ENCODE measurements around the gene APOBEC3C.
"Not testable (repeated sequence)": the region's sequence is repeated elsewhere in the genome, so short reads cannot be mapped to it uniquely, and the experiment has no call there.

The APOBEC3C gene

DNA sequence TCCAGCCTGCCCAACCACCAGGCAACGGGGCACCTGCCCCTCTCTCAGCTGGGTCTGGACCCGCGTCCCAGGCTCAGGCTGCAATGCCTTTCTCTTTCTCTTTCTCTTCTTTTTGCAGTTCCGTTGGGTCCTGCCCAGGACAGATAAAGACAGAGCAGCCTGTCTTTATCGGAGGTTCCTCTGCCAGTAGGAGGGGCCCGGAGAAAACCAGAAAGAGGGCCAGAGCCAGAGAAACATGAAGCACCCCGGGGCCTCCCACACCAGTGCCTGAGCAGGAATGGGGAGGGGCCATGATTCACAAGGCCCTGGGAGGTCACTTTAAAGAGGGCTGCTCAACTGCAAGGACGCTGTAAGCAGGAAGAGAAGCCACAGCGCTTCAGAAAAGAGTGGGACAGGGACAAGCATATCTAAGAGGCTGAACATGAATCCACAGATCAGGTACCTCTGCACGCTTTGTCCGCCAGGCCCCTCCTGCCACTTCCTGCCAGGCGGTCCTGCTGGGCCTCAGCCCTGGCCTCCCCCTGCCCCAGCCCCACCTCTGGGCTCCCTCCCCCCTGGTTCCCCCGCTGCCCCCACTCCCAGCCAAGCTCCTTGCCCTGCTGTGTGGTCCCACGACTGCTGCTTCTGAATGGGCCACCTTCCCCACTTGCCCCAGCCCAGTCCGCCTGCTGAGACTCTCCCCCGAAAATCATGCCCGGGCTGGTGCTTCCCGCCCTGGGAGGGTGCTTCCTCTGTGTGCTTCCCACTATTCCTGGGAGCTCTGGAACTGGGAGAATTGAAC is at the start of gene APOBEC3C:
Gene APOBEC3C, plus strand, starts transcription at position 316 of the 781 bp plus-strand sequence. Its CDS starts 106 bp downstream, at position 422.
- peak; percentile 94 for FAIRE-seq

DNA sequence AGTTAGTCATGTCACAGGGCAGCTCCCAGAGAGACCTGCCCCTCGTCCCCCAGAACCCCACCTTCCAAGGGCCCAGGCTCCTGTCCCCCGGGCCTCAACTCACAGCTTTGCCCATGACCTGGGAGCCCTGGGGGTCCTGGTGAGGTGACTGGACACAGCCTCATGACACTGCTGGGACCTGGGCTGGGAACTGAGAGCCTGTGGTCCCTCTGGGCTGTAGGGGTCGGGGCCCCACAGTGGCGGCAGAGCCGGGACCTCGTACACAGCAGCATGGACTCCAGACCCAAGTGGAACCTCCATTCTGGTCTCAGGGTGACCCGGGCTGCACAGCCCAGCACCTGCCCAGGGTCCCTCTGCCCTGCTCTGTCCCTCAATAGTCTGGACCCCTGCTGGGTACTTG is 49.8 kb upstream of the APOBEC3C start:
- no peak for FAIRE-seq

DNA sequence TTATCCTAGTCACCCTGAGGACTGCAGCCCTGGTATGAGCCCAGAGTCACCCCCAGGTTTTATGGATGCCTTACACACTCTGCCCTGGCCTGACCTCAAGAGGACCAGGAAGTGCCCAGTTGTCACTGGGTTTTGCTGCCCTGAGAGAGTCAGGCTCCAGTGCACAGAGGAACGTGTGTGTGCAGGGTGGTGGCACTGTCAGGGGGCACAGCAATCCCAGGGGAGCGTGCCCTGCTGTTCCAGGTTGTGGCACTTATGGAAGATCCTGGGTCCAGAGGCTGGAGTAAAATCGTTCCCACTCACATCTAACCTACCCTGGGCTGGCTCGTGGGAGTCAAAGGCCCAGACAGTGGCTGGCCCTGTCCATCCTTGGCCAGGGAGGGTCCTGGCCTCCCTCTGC is 49.1 kb upstream of the APOBEC3C start:
- FAIRE-seq = no peak

DNA sequence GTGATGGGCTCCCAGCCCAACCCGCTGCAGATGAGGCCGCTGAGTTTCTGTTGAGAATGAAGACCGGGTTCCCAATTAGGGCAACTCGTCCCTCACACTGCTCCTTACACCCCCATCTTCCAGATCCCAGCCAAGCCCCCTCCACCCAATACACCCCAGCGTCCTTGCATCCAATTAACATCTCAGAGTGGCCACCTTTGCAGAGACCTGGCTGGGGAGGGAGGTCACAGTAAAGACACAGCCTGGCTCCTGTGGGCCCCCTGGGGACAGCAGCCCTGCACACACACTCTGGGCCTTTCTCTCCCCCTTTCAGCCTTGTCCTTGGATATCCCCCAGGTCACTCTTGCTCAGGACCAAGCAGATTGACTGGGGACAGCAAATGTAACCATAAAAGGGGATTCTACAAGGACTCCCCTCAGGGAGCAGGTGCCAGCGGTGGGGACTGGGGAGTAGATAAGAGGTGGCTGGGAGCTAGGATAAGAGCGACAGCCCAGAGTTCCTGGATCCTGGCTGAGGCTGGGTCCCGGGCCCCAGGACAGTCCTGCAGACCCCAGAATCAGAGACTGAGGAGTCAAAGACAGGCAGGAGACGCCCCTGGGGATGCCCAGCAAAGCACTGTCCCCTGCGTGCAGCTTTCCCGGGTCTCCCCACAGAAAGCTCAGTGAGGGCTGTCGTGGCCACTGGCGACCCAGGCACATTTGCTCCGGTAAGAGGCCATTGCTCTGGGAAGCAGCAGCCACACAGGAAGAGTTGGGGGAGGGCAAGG is 48.3 kb upstream of the APOBEC3C start:
- no peak for FAIRE-seq

DNA sequence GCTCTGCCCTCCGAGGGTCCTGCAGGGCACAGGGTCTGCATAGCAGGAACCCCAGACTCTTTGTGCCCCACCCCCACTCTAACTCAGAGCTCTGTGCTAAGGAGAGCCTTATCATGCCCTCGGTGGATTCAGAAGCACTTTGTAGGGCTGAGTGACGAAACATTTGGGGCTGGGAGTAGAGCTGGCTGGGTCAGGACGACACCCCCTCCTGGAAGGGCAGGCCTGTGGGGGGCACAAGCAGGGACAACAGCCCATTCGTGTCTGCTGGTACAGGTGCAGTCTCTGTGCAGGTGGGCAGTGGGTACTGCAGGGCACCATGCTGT is 47.7 kb upstream of the APOBEC3C start:
- no peak for FAIRE-seq

DNA sequence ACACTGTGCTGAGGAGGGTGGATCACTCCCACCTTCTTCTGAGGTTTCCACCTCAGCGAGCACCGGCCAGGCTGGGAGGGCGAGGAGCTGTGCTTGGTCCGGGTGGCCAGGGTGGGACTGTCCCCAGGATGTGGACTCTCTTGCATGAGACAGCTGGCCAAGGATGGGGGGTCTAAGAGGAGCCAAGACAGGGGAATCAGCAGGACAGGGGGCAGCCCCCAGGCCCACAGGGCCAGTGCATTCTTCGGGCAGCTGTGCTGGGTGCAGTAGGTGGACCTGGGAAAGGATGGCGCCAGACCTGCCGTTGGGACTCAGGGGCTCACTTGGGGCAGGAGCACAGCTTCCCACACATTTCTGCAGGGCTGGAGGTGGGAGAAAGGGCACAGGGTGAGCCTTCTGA is 47.1 kb upstream of the APOBEC3C start:
- no peak for FAIRE-seq

GRCh38 chr22:38967451-38968450 is 46.3 kb upstream of the APOBEC3C start:
- no peak for FAIRE-seq

DNA sequence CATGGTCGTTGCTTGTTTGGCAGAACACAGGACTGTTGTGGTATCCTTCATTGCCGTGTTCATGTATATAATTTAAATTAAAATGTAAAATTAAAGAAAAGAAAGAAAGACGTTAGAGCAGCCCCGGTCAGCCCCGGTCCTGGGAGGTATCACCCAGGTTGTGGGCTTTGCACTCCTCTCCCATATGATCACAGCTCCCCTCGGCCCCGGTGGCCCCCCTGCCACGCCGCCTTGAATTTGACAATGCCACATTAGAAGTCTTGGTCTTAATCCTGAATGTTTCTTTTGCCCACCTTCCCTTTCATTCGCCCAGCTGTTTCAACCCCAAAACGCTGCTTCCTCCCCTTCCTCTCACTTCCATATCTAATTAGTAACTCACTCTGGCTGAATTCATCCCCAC is 45.3 kb upstream of the APOBEC3C start:
- FAIRE-seq = no peak

DNA sequence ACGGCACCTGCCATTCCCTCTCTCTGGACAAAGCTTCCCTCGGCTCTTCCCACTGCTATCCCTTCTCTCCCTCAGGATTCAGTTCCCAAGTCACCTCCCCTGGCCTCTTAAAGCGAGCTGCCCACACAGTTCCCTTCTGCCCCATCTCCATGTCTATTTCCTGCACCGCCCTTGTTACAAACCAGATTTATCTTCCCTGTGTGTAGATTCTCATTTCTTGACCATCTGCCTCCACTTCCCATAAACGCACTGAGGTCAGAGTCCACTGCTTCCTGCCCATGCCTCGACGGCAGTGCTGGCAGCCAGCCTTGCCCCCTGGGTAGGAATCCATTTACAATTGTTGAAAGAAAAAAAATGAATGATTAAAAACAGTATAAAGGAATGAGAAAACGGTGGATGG is 43.5 kb upstream of the APOBEC3C start:
- FAIRE-seq = no peak

GRCh38 chr22:38971202-38971601 is 42.9 kb upstream of the APOBEC3C start:
- FAIRE-seq = no peak

DNA sequence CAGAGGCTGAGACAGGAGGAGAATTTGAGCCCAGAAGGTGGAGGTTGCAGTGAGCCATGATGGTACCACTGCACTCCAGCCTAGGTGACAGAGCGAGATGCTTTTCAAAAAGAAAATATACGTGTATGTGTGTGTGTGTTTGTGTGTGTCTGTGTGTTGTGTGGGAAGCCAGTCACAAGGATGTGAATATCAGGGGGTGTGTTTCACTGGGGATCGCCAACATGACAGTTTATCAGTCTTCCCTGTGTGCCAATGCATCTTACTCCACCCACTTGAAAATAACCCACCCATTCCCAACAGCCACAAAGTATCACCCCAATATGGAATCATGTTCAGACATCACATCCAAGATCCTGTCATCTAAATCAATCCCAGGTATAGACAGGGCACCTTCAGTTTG is 42.3 kb upstream of the APOBEC3C start:
- FAIRE-seq = no peak

GRCh38 chr22:38972558-38972957 is 41.5 kb upstream of the APOBEC3C start:
- FAIRE-seq = no peak

GRCh38 chr22:38973289-38974169 is 40.5 kb upstream of the APOBEC3C start:
- FAIRE-seq = no peak

DNA sequence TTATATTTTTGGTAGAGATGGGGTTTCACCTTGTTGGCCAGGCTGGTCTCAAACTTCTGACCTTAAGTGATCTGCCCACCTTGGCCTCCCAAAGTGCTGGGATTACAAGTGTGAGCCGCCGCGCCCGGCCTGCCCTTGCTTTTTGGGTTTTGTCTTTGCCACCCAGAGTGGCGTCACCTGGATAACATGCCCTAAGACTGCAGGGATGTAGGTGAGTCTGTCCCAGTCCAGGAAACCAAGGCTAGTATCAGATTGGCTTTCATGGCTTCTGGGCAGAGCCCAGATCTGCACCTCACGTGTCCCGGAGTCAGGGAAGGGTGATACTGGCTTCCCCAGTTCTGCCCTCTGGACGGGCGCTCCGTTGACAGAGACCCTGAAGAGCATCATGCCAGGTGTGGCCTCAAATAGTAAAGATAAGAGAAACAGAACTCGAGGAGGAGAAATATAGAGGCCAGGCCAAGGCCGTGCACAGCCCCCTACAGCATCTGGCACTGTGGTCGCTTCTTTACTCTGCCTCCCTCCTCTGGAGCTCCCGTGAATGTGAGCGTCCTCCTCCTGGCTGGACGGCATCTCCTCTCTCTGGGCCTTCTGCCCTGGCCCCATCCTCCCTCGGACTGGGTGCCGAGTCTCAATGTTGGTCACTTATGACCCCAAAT is 39.8 kb upstream of the APOBEC3C start:
- no peak for FAIRE-seq

GRCh38 chr22:38974826-38975175 is 39.3 kb upstream of the APOBEC3C start:
- no peak for FAIRE-seq

- FAIRE-seq = not testable (repeated sequence)
These were observed 36.8 kb upstream of the APOBEC3C start for GRCh38 chr22:38977289-38977688.

- not testable (repeated sequence) for FAIRE-seq
These were observed 33.5 kb upstream of the APOBEC3C start for GRCh38 chr22:38980587-38980986.

- FAIRE-seq = peak; percentile 34
These were observed 32.8 kb upstream of the APOBEC3C start for GRCh38 chr22:38981005-38981991.

DNA sequence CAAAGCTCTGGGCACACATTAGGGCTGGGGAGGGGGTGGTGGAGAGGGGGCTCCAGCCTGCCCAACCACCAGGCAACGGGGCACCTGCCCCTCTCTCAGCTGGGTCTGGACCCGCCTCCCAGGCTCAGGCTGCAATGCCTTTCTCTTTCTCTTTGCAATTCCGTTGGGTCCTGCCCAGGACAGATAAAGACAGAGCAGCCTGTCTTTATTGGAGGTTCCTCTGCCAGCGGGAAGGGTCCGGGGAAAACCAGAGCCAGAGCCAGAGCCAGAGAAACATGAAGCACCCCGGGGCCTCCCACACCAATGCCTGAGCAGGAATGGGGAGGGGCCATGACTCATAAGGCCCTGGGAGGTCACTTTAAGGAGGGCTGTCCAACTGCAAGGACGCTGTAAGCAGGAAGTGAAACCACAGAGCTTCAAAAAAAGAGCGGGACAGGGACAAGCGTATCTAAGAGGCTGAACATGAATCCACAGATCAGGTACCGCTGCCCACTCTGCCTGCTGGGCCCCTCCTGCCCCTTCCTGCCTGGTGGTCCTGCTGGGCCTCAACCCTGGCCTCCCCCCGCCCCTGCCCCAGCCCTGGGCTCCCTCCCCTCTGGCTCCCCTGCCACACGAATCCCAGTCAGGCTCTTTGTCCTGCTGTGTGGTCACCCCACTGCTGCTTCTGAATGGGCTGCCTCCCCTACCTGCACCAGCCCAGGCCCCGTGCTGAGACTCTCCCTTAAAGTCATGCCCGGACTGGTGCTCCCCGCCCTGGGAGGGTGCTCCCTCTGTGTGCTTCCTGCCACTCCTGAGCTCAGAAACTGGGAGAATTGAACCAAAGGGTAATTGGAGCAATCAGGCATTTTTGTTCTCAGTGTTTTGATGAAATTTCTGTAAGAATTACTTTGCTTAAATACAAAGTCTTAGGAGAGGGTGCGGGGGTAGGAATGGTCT is 31.8 kb upstream of the APOBEC3C start, which contains the start of gene APOBEC3B:
Gene APOBEC3B, plus strand, starts transcription at position 356 of the 936 bp plus-strand sequence. Its CDS starts 107 bp downstream, at position 463.
- peak; percentile 89 for FAIRE-seq

Data from G401.6 (cell line).